Heart right ventricle (tissue), 16 donors: ENCODE data around the gene LRRC59. TPM values are rescaled to one million over a fixed set of nuclear protein-coding genes. Genes with fewer than 3 reads are reported as not detected.
"Not testable (repeated sequence)": the region's sequence is repeated elsewhere in the genome, so short reads cannot be mapped to it uniquely, and the experiment has no call there.

ENCODE experiments used
- ATAC-seq, 8 donors: fragments of 200-7000 bp; cut with Tn5 transposase; one replicate each; pipeline ENCODE4 v1.9.1; 2020; ENCODE audit warnings: mild to moderate bottlenecking in 8 of 8, moderate library complexity in 8 of 8, moderate number of reproducible peaks in 1 of 8
- DNase-seq, 2 donors: peaks; one replicate each; pipeline ENCODE4 v3.0.0-alpha.2; 2020
- H3K27ac ChIP-seq, 10 donors: fragments of 200-600 bp; sonication (generic) in 2 of 10; one replicate each; pipeline versions ENCODE4 v1.5.0 to v1.8.0; 2020 to 2022; ENCODE audit warnings: mild to moderate bottlenecking in 3 of 10
- H3K27me3 ChIP-seq, 7 donors: fragments of 200-600 bp; one replicate each; pipeline ENCODE4 v1.8.0; 2021 to 2022; ENCODE audit warnings: mild to moderate bottlenecking in 2 of 7
- H3K36me3 ChIP-seq, 9 donors: fragments of 200-600 bp; sonication (generic) in 1 of 9; one replicate each; pipeline versions ENCODE4 v1.5.0 to v1.8.0; 2020 to 2022; ENCODE audit warnings: mild to moderate bottlenecking in 2 of 9
- H3K4me1 ChIP-seq, 9 donors: fragments of 200-600 bp; sonication (generic) in 1 of 9; one replicate each; pipeline versions ENCODE4 v1.5.0 to v1.8.0; 2020 to 2022; ENCODE audit warnings: mild to moderate bottlenecking in 4 of 9
- H3K4me3 ChIP-seq, 10 donors: fragments of 200-600 bp; sonication (generic) in 2 of 10; one replicate each; pipeline versions ENCODE4 v1.5.0 to v1.8.0; 2020 to 2022; ENCODE audit warnings: mild to moderate bottlenecking in 7 of 10, moderate library complexity in 2 of 10
- H3K9me3 ChIP-seq, 11 donors: fragments of 200-600 bp in 10 of 11; sonication (generic) in 2 of 11; one replicate each; pipeline versions ENCODE4 v1.5.0 to v1.8.0; 2013 to 2022; ENCODE audit warnings: mild to moderate bottlenecking in 2 of 11, control low read depth in 1 of 11, moderate library complexity in 1 of 11
- WGBS, 2 donors: extraction: QIAGEN DNeasy Blood & Tissue Kit; methylation state at CpG; one replicate each; pipeline ENCODE4 v1.1.7; 2013; ENCODE audit warnings: inconsistent platforms in 1 of 2; 5-methylcytosine and 5-hydroxymethylcytosine counted together
- intact Hi-C, 10 donors: fragments of 100-400 bp; cut with DNase I; formaldehyde crosslinking; loops; one replicate each; pipeline versions ENCODE4 v1.11.1 to v1.14.2; 2022
- polyA plus RNA-seq, 2 donors: library from polyadenylated mRNA; stranded (reverse); fragments of 200-250 nt; gene quantifications; one replicate each; pipeline ENCODE4 v1.2.3, GENCODE V29; 2013
- total RNA-seq, 10 donors: library from RNA; stranded (reverse); fragmentation: NEBNext Ultra II Directional in 3 of 10; extraction: Animal tissue kit (Norgen Biotek cat#: 25700) in 3 of 10; gene quantifications; one replicate each; pipeline versions ENCODE4 v1.2.1 to v1.2.4, GENCODE V29; 2021 to 2023
- TF ChIP-seq, protein P1 (sequence below), 9 donors: fragments of 200-600 bp; sonication (generic) in 2 of 9; IDR thresholded peaks; one replicate each; pipeline versions ENCODE4 v1.5.0 to v1.8.0; 2021 to 2022; ENCODE audit warnings: antibody characterized with exemption in 9 of 9, mild to moderate bottlenecking in 5 of 9, moderate library complexity in 1 of 9
- donor health status: Arrhythmogenic right ventricular cardiomyopathy.
- donor health status: ischemic (EF 13 %, LVEDD 7.1; RV severe dilation, severe dysfunction).
- donor health status: healthy with polysubstance abuse.
- donor health status: DM: no; HTN: yes; CAD: no.
- donor health status: DM: no; HTN: no; CAD: no.
- donor health status: ischemic (EF 25% LVEDD 6.9; RV normal size, moderate dysfunction).
- donor health status: ischemic (EF 25% LVEDD 5.7; RV mildly dilated, moderate dysfunction).
- donor health status: healthy.
- donor health status: DM: yes; HTN: yes; CAD: no.
- donor health status: Ischemic cardiomyopathy.
- donor health status: ischemic (EF 35%, LVEDD 5.7; RV mildly dilated, moderate dysfunction).
- donor health status: nonischemic (EF 11% LVEDD 7.7; RV severe dilation, severe dysfunction).
- donor health status: DM: yes; HTN: yes; CAD: no.
- donor health status: PGD.
- donor health status: ischemic (EF 29% LVEDD 5.4; RV normal size, mild dysfunction).
- donor health status: nonischemic (EF 23%, LVEDD 6.1; RV moderate dilation, normal function).

The LRRC59 gene
- total and polyA plus RNA-seq, 12 donors: 11.4 to 83.1 (median 24.7) TPM

DNA sequence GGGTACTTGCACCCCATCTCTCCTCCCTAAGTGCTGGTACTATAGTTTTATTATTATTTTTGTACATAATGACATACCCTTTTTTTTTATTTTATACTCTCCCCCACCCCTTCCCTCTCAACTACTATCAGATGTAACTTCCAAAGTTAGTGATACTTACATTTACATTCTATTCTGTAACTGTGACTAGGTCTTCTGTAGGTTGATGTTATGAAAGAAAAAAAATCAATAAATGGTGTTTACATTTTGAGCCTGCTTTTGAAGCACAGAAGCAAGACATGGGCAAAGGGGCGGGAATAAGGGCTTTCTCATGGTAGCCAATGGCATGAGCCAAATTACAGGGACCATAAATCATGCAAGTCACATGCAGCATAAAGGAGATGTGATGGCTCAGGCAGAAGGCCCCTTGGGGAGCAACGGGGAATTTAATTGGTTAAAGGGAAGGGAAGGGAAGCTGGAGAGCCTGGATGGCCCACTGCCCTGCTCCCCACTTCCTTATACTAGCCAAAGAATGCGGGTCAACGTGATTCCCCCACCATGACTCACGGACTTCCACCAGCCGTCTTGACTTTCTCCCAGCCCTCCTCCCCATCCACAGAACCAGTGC is 26.3 kb upstream of the LRRC59 start:
- DNase-seq: no peak
- 64 to 66% methylated on average over 6 of the region's 6 CpGs for WGBS, 2 donors
- H3K4me1 ChIP-seq: peaks cover 9 to 66% (median 35%) of the 10 kb centered on the region in 9 donors

DNA sequence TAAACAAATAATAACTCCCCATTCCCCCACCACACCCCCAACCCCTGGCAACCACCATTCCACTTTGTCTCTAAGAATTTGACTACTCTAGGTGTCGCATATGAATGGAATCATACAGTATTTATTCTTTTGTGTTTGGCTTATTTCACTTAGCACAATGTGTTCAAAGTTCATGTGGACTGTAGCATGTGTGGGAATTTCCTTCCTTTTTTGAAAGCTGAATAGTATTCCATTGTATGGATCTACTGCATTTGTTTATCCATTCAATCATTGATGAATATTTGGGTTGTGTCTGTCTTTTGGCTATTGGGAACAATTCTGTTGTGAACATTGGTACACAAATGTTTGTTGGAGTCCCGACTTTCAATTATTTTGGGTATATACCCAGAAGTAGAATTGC is 25.4 kb upstream of the LRRC59 start:
- TF ChIP-seq, protein P1, sequence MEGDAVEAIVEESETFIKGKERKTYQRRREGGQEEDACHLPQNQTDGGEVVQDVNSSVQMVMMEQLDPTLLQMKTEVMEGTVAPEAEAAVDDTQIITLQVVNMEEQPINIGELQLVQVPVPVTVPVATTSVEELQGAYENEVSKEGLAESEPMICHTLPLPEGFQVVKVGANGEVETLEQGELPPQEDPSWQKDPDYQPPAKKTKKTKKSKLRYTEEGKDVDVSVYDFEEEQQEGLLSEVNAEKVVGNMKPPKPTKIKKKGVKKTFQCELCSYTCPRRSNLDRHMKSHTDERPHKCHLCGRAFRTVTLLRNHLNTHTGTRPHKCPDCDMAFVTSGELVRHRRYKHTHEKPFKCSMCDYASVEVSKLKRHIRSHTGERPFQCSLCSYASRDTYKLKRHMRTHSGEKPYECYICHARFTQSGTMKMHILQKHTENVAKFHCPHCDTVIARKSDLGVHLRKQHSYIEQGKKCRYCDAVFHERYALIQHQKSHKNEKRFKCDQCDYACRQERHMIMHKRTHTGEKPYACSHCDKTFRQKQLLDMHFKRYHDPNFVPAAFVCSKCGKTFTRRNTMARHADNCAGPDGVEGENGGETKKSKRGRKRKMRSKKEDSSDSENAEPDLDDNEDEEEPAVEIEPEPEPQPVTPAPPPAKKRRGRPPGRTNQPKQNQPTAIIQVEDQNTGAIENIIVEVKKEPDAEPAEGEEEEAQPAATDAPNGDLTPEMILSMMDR (IDR thresholded peaks at IDR 0.05): no peak
- H3K9me3 ChIP-seq: no peaks in the 10 kb centered on the region
- H3K4me1 ChIP-seq: peaks cover 9 to 66% (median 32%) of the 10 kb centered on the region in 9 donors
- no peak overlapping the region for H3K4me3 ChIP-seq
- no peaks in the 10 kb centered on the region for H3K27me3 ChIP-seq
- DNase-seq: no peak
- ATAC-seq: no peak
- intact Hi-C loops: no loop called here
- WGBS, 2 donors: 97% methylated on average over 2 of the region's 2 CpGs
- H3K27ac ChIP-seq: no peak overlapping the region
- H3K36me3 ChIP-seq: no peaks in the 10 kb centered on the region

More for the DNA sequence above, 26.3 kb upstream of the LRRC59 start:
- Histone ChIP-seq H3K27me3 (no peaks in the 10 kb centered on the region), H3K4me3 (no peak overlapping the region), H3K9me3 (no peaks in the 10 kb centered on the region), H3K36me3 (no peaks in the 10 kb centered on the region), H3K27ac (peak overlapping the region in 1 of 10 donors; percentile 54)
- intact Hi-C loops: no loop called here
- ATAC-seq: peak in 1 of 8 donors; percentile 15
- TF ChIP-seq, protein P1 (IDR thresholded peaks at IDR 0.05): no peak

DNA sequence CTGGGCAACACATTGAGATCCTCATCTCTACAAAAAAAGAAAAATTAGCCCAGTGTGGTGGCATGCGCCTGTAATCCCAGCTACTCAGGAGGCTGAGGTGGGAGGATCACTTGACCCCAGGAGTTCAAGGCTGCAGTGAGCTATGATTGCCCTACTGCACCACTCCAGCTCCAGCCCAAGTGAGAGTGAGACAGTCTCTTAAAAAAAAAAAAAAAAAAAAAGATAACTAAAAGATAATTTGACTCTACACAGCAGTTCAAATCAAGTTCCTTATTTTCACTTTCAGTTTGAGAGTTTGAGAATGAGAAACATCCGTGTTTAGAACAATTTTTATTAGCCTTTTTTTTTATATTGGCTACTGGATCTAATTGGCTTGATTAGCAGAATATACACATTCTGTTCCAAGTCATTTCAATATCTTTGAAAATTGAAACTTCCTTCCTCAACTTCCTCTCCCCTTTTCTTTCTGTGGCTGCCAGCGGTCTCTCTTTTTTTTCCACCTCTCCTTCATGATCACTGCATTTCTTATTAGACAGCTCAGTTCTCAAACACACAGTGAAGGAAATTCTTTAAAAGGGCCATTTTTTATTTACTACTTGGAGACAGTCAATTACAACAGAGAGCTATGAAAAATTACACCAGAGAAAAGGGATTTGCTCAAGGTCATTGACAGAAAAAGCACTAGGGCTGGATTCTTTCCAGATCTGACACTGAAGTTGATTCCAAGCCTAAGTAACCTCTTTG is 24.2 kb upstream of the LRRC59 start:
- no peak for DNase-seq
- TF ChIP-seq, protein P1 (IDR thresholded peaks at IDR 0.05): no peak
- Histone ChIP-seq H3K4me1 (peaks cover 7 to 53% (median 19%) of the 10 kb centered on the region in 9 donors), H3K9me3 (no peaks in the 10 kb centered on the region), H3K36me3 (no peaks in the 10 kb centered on the region), H3K4me3 (peak overlapping the region in 7 of 10 donors; percentile 6 to 38 (median 29)), H3K27me3 (no peaks in the 10 kb centered on the region), H3K27ac (peak overlapping the region in 9 of 10 donors; percentile 28 to 83 (median 61))
- ATAC-seq: no peak
- WGBS, 2 donors: 48 to 51% methylated on average over 3 of the region's 3 CpGs
- intact Hi-C loops: no loop called here

GRCh38 chr17:50420419-50421112 is 23.2 kb upstream of the LRRC59 start:
- Histone ChIP-seq H3K36me3 (no peaks in the 10 kb centered on the region), H3K9me3 (no peaks in the 10 kb centered on the region), H3K27ac (peak overlapping the region in 8 of 10 donors; percentile 28 to 83 (median 66)), H3K27me3 (no peaks in the 10 kb centered on the region), H3K4me1 (peaks cover 3 to 48% (median 16%) of the 10 kb centered on the region in 9 donors), H3K4me3 (peak overlapping the region in 2 of 10 donors; percentile 29 to 38)
- WGBS, 2 donors: 86 to 89% methylated on average over 6 of the region's 6 CpGs
- intact Hi-C loops: no loop called here
- DNase-seq: no peak
- TF ChIP-seq, protein P1 (IDR thresholded peaks at IDR 0.05): no peak
- peak in 6 of 8 donors; percentile 50 to 77 (median 62) for ATAC-seq

- not testable (repeated sequence) for DNase-seq, ATAC-seq, H3K9me3 ChIP-seq, H3K27me3 ChIP-seq, H3K27ac ChIP-seq, H3K36me3 ChIP-seq, H3K4me3 ChIP-seq
- intact Hi-C loops: loop anchor here in 1 of 10 donors (10.0 kb wide), 1 partner anchor 65 kb away; no protein-coding TSS in a partner anchor
- 96 to 97% methylated on average over 10 of the region's 10 CpGs for WGBS, 2 donors
- peaks cover 0 to 38% (median 8%) of the 10 kb centered on the region in 9 donors for H3K4me1 ChIP-seq
Measured at GRCh38 chr17:50419577-50419976, 22.3 kb upstream of the LRRC59 start.
